NCI-H1694 (cell line): ENCODE results near the gene KSR1.

Experiments used
- DNase-seq: peaks from one replicate; lab custom pipeline; 2025; lab: John Stamatoyannopoulos, UW

KSR1 gene

DNA sequence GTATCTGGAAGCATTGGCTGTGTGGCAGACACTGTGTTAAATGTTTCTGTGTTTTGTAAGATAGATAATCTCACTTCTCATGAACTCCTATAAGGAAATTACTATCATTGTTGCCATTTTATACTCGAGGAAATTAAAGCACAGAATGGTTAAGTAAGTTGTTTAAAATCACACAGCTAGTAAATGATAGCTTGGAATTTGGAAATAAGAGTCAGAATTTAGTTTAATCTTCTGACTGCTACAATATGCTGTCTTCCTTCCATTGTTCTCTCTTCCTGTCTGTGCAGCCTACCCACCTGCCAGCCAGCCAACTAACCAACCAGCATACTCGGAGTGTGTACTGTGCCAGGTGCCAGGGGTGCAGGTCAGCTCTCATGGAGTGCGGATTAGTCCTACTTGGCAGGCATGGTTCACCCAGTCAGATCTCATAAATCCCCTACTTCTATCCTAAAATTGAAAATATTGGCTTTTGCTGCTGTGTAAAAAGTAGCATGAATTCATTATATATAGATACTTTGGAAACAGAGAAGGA, 94.8 kb downstream of the KSR1 start:
- DNase-seq, result no peak

DNA sequence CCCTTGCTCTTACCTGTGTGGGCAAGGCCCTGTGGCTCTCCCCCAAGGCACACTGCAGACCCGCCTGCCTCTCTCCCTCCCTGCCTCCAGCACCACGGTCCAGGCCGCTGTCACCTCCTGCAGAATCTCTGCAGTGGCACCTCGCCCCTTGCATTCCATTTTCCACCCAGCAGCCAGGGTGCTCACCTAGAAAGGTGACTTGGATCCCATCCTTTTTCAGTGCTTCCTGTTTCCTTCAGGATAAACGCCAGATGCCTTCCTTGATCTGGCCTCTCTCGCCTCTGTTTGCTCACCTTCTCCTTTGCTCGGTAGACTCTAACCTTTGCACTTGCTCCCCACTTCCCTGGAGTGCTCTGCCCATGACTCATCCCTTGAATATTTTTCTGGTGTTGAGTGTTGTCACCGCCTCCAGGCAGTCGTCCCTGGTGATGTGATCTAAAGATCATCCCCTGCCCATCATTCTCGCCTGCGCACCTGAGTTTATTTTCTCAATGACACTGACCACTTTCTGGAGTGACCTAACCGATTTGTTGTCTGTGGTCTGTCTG, 95.5 kb downstream of the KSR1 start:
- no peak for DNase-seq

DNA sequence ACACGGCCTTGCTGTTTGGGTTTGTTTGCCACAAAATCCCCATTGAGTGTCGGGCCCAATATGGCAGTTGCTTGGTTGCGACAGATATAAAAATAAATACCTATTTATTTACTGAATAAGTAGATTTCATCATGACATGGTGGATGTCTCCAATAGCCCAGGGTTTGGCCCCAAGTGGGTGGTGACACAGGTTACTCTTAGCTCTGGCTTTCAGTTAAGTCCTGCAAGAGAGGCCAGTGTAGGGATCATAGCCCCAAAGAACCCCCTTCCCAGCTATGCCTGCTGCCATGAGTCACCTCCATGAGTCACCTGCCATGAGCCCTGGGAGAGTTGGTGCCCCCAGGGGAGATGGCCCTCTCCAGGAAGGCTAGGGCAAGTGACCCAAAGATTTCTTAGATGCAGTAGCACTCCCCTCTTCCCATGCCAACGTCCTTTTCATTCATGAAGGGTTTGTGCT, 96.1 kb downstream of the KSR1 start:
- DNase-seq, result no peak

DNA sequence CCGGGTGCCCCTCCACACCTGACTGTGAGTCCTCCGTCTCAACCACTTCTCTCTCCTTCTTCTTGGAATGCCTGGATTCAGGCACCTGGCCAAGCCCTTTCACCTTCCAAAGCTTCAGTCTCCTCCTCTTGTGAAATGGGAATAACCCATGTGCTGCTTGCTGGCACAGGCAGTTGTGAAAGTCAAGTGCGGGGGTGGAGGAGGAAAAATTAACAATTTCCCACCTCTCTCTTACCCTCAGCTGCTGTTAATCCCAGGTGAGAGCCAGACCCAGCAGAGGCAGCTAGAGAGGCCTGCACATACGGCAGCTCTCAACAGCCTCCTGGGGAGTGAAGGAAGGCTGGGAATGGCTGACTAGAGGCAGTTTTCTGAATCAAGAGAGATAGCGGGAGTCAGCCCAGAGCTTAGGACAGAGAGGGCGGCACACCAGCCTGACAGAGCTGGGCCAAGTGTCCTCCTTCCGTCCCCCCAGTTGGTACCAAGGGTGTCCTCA, 96.8 kb downstream of the KSR1 start:
- DNase-seq, result no peak

DNA sequence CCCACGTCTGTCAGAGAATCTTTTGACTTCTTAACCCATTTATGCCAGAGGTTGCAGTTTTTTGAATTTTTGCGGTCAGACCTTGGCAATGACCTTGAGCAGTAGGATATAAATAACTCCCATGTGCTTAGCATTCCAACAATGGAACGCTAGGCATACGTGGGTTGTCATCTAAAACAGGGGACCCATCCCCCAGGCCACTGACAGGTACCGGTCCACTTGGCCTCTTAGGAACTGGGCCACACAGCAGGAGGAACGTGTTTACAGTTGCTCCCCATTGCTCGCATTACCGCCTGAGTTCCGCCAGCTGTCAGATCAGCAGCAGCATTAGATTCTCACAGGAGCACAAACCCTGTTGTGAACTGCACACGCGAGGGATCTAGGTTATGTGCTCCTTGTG, 97.9 kb downstream of the KSR1 start:
- no peak for DNase-seq

DNA sequence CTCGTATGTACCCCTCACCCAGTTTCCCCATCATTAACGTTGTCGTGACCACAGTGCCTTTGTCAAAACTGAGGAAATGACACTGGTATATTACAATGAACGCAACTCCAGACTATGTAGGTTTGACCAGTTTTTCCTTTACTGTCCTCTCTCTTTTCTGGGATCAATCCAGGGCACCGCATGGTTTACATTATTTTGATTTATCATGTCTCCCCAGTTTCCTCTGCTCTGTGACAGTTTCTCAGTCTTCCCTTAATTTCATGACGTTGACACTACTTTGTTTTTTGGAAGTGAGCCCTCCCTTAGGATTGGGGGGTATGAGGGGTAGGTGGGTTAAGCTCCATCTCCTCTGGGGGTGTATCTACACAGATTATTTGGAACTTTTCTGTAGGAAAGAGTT, 98.7 kb downstream of the KSR1 start:
- no peak for DNase-seq

DNA sequence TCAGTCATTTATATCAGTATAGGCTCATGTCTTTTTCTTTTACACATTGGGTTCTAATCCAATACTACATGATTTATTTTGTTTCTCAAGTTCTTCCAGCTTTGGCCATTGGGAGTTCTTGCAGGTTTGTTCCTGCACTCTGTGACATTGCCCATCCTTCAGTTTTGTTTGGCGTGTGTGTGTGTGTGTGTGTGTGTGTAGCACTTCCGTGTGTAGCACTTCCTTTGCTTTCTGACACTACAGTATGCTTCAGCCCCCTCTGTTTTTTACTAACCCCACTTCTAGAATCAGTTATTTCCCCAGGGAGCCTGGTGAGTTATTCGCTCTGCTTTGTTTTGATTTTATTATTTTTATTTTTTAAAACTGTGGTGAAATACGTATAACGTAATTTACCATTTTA, 99.1 kb downstream of the KSR1 start:
- DNase-seq, result no peak

DNA sequence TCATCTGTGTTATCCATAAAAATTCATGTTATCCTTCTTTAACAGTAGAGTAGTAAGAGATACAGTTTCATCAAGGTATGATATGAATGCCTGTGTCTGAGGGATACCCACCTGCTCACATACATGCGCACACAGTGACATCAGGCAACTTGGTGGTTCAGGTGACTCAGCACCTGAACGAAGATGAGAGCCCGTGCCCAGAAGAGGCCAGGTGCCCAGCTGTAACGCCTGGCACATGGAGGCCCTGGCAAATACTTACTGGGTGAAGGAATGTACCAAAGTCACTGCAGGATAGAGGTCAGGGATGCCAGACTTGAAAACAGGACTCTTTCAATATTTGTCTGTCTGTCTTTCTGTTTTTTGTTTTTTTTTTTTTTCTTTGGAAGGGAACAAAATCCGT, 102.1 kb downstream of the KSR1 start:
- DNase-seq, result no peak

DNA sequence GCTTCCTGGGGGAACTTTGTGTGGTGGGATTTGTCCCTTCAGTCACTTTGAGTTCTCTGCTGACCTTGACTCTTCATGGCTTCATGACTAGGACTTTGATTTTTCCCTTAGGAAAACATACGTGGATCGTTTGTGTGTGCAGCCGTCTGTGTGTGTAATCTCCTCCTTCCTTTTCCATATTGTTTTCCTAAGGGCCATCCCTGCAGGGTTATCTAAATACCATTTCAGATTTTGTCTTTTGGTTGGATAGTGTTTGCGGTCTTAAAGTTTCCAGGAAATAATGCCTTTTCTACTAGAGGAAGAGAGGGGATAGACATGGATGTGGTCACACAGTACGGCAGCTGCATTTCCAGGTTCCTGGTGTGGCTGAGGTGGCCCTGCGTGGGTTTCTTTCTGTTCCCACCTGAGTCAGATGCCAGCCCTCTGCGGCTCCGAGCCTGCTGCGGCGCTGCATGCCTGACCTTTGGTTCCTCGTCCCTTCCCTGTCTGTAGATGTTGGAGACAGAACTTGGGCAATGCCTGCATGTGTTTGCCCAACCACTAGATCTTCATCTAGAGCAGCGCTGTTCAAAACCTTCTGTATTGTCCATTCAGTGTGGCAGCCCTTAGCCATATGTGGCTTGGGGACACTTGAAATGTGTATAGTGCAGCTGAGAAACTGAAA, 102.7 kb downstream of the KSR1 start:
- DNase-seq, result no peak

DNA sequence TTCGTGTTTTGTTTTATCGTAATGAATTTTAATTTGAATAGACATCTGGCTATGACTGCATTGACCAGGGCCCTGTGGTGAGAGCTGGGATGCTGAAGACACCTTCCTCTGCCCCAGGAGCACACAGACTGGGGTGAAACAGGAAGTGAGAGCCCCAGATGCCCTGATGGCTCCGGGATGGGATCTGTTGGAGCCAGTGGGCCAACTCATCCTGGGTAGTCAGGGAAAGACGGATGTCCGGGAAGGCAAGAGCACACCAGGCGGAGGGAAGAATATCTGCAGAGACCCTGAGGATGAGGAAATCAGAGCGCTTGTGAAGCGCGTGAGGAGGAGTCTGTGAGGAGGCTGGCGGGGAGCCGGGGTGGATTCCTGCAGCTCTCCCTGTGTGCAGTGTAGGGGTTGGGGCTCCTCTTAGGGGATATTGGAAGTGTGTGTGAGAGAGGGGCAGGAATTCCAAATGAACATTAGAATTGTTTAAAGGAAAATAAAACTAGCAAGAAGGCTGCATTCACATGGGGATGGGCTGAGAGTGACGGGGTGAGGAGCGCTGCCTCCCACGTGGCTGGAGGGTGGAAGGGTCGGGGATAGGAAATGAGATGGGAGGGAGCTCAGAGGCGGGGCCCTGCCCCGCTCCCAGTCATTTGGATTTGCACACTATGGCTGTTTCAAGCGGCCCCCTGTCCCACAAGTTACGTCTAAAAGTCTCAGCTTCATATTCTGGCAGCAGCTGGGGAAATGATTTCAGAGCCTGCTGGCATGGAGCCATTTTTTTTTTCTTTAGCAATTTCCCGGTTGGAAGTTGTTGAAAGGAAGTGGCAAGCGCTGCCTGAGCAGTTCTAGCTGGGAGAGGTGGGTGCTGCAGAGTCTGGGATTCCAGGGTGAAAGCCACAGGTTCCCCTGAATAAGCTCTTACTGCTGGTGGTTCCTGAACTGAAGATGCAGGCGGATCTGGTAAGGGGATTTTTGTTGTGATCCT, 103.5 kb downstream of the KSR1 start:
- peak; percentile 84 for DNase-seq

DNA sequence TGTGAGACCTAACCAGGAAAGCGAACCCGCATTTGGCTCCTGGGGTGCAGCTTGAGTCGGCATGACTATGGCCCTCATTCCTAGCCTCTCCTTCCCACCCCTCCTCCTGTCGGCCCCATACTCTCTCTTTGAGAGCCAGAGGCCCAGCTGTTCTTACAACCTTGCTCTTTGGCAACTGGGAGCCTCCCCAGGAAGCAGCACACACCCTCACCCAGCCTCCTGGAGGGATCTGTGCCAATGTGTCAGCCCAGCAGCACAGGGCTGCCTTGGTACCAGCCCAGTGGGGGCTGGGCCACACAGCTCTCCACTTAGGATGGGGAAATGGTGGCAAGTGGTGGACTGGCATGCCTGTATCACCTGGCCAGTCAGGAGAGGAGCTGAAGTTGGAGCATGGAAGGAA, 104.4 kb downstream of the KSR1 start:
- no peak for DNase-seq

DNA sequence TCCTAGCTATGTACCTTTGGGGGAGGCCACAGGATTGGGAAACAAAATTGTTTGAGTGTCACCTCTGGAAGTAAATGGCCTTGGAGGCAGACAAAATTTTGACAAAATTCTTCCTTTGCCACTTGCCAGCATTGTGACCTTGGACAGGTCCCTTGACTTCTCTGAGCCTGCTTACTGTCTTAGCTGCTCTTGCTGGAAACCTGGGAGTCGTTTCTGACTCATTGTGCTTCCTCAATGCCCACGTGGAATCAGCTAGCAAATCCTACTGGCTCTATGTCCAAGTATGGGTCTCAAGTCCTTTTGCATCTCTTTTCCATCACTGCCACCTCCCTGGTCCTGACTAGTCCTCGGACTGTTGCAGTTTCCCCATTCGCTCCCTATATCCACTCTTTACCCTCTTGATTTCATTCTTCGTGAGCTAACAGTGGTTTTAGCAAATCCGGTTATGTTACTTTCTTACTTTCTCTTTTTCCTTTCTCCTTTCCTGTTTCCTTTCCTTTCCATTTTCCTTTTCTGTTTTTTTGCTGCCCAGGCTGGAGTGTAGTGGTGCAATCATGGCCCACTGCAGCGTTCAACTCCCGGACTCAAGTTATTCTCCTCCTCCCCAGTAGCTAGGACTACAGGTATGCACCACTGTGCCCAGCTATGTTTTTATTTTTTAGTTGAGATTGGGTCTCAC, 106.7 kb downstream of the KSR1 start:
- DNase-seq, result no peak

DNA sequence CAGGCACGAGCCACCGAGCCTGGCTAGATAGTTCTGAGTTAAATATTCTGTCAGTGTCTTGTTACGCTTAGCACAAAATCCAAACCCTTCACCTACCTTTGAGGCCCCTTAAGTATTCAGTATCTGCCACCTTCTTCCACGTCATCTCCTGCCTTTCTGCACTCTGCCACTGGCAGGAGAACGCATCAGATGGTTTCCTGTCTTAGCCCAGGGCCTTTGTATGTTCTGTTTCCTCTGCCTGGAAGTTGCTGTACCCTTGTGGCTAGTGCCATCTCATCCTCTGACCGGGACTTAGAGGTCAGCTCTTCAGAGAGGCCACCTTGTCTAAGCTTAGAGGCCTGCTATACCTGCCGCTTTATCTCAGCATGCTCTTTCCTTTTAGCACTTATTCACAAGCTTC, 107.3 kb downstream of the KSR1 start:
- DNase-seq, result no peak

DNA sequence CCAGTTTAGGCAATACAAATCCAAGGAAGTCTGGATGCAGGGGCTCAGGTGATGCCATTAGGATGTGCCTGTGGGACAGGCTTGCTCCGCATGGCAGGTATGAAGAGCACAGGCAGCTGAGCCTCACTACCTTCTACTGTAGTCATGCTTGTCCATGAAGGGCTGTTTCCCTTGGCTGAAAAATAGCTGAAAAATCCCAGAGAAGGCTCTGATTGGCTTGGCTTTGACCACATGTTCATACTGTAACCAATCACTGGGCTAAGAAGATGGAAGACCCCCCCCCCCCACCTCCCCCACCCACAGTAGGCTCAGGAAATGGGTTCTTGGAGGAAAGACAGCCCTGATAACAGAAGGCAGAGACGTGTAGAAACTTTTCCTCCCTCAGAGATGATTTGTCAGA, 108.2 kb downstream of the KSR1 start:
- no peak for DNase-seq

DNA sequence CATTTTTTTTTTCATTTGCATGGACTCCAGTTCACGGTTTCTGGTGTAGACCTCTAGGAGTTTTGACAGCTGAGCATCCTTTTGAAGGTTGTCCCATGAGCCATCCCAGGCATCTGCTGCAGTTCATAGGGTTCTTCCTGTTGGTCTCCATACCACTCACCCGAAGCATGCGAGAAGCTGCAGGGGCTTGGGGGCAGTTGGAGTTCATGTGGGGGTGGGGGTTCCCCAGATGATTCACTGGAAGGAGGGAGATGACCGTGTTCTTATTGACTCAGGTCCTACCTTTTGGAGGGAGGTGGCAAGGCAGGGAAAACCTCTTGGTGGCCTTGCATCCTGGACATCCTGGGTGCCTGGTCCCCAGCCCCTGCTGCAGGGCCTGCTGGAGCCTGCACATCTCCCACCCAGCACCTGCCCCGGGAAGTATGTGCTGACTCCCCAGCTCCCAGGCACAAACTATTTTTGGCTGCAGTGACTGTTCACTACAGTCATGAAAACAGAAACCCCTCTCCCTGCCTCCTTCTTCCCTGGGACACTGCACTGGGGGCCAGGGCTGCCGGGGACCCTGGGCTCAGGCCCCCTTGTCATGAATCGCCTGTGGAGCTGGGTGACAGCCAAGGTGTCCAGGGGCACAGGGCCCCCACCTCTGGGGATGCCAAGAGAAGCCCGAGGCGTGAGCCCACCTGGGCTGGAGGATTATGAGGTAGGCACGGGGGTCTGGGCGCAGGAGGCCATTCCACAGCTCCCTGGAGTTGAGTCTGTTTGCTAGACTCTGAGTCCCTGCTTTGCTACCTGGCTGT, 109.8 kb downstream of the KSR1 start:
- DNase-seq, result no peak

DNA sequence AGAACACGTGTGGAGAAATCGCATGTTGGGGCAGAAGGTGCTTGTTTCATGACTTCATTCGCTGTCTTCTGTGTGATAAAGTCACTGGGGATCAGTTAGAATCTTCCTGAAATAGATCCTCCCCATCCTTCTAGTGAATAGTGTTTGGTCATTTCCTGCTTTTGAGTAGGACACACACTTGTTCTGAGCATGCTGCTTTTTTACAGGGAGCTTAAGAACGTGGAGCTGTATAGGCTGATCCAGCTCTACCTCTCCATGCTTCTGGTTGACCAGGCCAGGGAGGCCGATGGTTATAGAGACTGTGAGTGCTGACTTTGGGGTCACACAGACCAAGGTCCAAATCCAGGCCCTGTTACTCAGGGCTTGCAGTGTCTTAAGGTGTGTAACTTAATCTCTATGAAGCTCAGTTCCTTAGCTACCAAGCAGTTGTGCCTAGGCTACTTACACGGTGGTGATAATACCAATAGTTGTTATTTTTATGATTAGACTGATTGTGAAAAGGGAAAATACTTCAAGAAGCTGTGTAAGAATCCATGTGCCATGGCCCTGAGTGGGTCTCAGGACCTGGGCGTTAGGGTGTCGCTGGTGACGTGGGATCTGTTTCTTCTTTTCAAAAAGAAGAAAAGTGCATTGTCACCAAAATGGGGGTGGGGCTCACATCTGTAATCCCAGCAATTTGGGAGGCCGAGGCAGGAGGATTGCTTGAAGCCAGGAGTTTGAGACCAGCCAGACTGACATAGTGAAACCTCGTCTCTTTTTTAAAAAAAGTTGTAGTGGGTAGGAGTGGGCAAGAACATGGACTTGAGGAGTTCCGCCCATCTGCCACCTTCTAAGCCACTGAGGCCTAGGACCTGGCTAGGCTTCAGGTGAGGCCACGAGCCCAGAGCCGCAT, 110.7 kb downstream of the KSR1 start:
- no peak for DNase-seq

DNA sequence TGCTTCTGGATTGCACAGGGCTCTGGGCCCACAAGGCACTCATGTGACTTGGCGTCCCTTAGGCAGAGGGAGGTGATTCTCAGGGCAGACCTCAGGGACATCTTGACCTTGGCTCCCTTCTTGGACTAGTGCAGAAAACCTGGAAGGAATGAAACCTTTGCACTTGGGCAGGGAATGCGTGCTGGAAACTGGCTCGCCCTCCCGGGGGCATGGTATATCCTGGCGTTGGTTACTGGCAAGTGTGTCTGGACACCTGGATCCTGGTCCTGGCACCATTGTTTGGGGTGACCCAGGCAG, 111.3 kb downstream of the KSR1 start:
- no peak for DNase-seq

DNA sequence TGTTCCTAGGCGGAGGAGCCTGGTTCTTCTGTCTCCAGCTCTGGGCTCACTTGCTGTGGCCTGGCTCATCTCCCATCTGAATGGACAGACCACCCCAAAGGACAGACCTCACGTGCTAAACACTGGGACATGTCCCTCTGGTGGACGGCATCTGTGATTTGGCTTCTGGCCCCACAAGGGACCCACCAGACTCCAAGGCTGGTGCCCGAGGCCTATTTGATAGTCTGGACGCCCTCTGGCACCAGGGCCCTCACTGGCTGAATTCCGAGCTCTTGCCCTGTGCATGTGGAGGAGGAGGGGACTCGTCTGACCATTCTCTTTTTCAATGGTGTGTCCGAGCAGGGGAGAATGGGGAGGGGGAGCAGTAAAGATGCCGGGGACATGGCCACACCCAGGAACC, 112.0 kb downstream of the KSR1 start:
- no peak for DNase-seq

DNA sequence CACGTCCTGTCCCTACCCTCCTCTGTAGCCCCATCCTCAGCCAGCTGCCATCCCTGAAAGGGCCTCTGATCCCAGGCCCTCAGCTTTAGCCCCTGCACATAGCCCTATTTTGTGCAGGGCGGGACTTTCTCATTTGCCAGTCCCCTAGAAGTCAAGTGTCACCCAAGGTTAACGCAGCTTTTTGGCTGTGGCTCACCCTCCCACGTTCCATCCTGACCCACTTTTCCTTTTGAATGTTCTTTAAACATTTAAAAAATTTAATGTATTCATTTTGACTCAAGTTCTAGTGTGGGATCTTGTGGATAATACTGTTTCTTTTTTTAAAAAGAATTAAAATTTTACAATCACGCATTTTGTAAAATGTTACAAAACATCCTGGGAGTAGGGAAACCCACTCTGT, 112.6 kb downstream of the KSR1 start:
- DNase-seq, result no peak

DNA sequence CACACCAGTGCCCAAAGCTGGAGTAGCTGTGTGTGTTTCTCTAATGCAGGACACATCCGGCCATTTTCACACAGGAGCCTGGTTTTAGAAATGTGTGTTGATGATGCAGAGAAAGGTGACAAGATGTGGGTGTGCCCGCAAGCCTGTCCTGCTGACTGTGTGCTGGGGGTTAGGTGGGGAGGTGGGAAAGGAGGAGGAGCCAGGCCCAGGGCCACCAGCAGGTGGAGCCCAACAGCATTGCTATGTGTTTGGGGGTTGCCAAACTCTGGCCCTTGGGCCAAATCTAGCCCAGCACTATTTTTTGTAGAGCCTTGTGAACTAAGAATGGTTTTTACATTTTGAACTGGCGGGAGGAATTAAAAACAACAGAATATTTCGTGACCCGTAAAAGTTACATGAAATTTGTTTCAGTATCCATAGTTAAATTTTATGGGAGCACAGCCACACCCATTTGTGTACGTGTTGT, 113.0 kb downstream of the KSR1 start:
- no peak for DNase-seq
